ENCODE data around the gene EPHB1. TPM values are rescaled to one million over a fixed set of nuclear protein-coding genes. Genes with fewer than 3 reads are reported as not detected.

Gene EPHB1
- total RNA-seq, 1 donor from 2014 or later, result 1.8 TPM

GRCh38 chr3:134918441-134918840 is 123.4 kb downstream of the EPHB1 start:
- Mint-ChIP-seq H3K27me3 (peaks cover 14% of the 10 kb centered on the region), H3K27ac (no peak overlapping the region), H3K4me3 (ENCODE audit: low read depth) (no peak overlapping the region), H3K9me3 (ENCODE audit: low read depth) (peaks cover 4% of the 10 kb centered on the region), H3K36me3 (ENCODE audit: insufficient read depth) (no peaks in the 10 kb centered on the region), H3K4me1 (ENCODE audit: low read depth) (no peaks in the 10 kb centered on the region)
- TF ChIP-seq CTCF (IDR thresholded peaks at IDR 0.05; ENCODE audit: unreplicated experiment), result no peak
- no peak for DNase-seq (ENCODE audit: low spot score, unreplicated experiment)

- no peak overlapping the region for H3K27ac Mint-ChIP-seq
These were observed 127.0 kb downstream of the EPHB1 start for GRCh38 chr3:134922101-134922500.

GRCh38 chr3:134922866-134923265 is 127.8 kb downstream of the EPHB1 start:
- TF ChIP-seq CTCF (IDR thresholded peaks at IDR 0.05; ENCODE audit: unreplicated experiment), result no peak
- H3K27ac Mint-ChIP-seq, result no peak overlapping the region
- no peaks in the 10 kb centered on the region for H3K4me1 Mint-ChIP-seq (ENCODE audit: low read depth)
- H3K27me3 Mint-ChIP-seq, result peaks cover 22% of the 10 kb centered on the region
- H3K36me3 Mint-ChIP-seq (ENCODE audit: insufficient read depth), result no peaks in the 10 kb centered on the region
- no peak overlapping the region for H3K4me3 Mint-ChIP-seq (ENCODE audit: low read depth)
- H3K9me3 Mint-ChIP-seq (ENCODE audit: low read depth), result peaks cover 13% of the 10 kb centered on the region
- DNase-seq (ENCODE audit: low spot score, unreplicated experiment), result no peak

More at GRCh38 chr3:134922101-134922500, 127.0 kb downstream of the EPHB1 start:
- Mint-ChIP-seq H3K4me3 (ENCODE audit: low read depth) (no peak overlapping the region), H3K4me1 (ENCODE audit: low read depth) (no peaks in the 10 kb centered on the region), H3K36me3 (ENCODE audit: insufficient read depth) (no peaks in the 10 kb centered on the region), H3K9me3 (ENCODE audit: low read depth) (peaks cover 13% of the 10 kb centered on the region), H3K27me3 (peaks cover 21% of the 10 kb centered on the region)
- TF ChIP-seq CTCF (IDR thresholded peaks at IDR 0.05; ENCODE audit: unreplicated experiment), result no peak
- no peak for DNase-seq (ENCODE audit: low spot score, unreplicated experiment)

GRCh38 chr3:134923286-134923685 is 128.2 kb downstream of the EPHB1 start:
- no peak for DNase-seq (ENCODE audit: low spot score, unreplicated experiment)
- H3K4me3 Mint-ChIP-seq (ENCODE audit: low read depth), result no peak overlapping the region
- H3K9me3 Mint-ChIP-seq (ENCODE audit: low read depth), result peaks cover 13% of the 10 kb centered on the region
- peaks cover 22% of the 10 kb centered on the region for H3K27me3 Mint-ChIP-seq
- no peaks in the 10 kb centered on the region for H3K36me3 Mint-ChIP-seq (ENCODE audit: insufficient read depth)
- no peaks in the 10 kb centered on the region for H3K4me1 Mint-ChIP-seq (ENCODE audit: low read depth)
- no peak for TF ChIP-seq CTCF (IDR thresholded peaks at IDR 0.05; ENCODE audit: unreplicated experiment)
- no peak overlapping the region for H3K27ac Mint-ChIP-seq

GRCh38 chr3:134927599-134927998 is 132.5 kb downstream of the EPHB1 start:
- H3K4me1 Mint-ChIP-seq (ENCODE audit: low read depth), result no peaks in the 10 kb centered on the region
- H3K9me3 Mint-ChIP-seq (ENCODE audit: low read depth), result peaks cover 13% of the 10 kb centered on the region
- DNase-seq (ENCODE audit: low spot score, unreplicated experiment), result no peak
- H3K27me3 Mint-ChIP-seq, result peaks cover 26% of the 10 kb centered on the region
- TF ChIP-seq CTCF (IDR thresholded peaks at IDR 0.05; ENCODE audit: unreplicated experiment), result no peak
- H3K27ac Mint-ChIP-seq, result no peak overlapping the region
- no peak overlapping the region for H3K4me3 Mint-ChIP-seq (ENCODE audit: low read depth)
- H3K36me3 Mint-ChIP-seq (ENCODE audit: insufficient read depth), result no peaks in the 10 kb centered on the region
